HG03565 (cell line): ENCODE data around the gene CFI.
"Not testable (repeated sequence)": the region's sequence is repeated elsewhere in the genome, so short reads cannot be mapped to it uniquely, and the experiment has no call there.

Source experiments
- ATAC-seq: cut with Tn5 transposase; IDR thresholded peaks from one replicate; pipeline ENCODE4 v1.9.1; 2021; ENCODE audit warnings: mild to moderate bottlenecking, moderate library complexity; ENCODE audit not compliant: unreplicated experiment

The CFI gene

DNA sequence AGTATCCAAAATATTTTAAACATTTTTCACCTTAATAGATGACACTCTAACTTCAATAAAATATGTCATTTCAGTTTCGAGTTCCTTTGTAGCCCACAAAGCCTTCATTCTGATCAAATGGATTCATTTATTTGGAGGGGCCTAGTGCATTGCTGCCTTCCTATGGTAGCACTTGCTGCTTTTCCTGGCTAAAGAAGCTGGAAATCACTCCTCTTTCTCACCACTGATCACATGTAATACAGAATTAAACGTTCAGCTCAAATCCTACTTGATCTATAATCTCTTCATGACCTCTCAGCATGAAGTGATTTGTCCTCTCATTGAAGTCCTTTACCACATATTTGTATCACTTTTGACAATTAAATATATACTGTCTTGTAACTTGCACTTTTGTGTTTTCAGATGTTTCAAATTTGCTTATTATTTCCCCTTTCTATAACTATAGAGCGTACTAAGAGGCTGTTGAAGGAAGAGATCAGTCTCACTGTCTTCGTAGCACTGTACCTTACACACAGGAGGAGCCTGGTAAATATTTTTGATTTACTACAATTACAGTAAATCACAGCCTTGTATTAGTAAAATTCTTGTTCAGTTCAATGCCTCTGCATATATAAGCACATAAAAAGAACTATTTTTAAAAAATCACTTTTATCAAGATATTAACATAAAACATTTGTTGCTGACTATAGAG, 555 bp downstream of the CFI start:
- ATAC-seq: no peak

DNA sequence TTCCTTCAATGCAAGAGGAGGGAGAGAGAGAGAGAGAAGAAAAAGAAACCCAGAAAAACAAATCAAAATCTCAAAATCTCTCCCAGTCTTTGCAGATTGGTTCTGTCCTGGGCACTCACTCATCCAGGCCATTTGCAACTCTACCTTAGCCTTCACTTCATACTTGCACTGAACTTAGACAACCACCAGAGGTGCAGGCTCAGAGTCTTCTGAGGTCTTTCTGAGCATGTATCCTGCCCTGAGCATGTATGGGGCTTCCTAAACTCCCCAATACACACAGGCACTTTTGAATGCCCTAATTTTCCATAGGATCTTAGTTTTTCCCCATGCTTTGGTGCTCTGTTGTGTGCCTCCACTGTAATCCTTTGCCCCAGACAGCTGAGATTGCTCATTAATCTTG, 2.9 kb downstream of the CFI start:
- ATAC-seq: no peak

DNA sequence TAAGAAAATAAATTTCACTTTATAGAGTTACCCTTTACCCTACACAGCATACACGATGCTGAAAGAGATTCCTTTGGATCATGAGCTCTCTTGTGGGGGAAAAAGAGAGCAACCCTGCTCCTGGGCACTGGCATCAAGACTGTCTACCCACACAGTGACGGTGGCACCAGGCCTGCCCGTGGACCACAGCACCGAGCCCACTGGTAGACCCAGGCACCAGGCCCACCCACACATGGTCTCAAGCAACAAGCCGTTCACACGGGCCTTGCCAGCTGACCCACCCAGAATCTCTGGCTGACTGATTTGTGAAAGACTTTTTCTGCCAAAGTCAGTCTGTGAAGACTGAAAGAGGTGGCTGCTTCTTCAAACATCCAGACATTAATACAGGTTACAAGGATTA, 6.7 kb downstream of the CFI start:
- ATAC-seq: no peak

DNA sequence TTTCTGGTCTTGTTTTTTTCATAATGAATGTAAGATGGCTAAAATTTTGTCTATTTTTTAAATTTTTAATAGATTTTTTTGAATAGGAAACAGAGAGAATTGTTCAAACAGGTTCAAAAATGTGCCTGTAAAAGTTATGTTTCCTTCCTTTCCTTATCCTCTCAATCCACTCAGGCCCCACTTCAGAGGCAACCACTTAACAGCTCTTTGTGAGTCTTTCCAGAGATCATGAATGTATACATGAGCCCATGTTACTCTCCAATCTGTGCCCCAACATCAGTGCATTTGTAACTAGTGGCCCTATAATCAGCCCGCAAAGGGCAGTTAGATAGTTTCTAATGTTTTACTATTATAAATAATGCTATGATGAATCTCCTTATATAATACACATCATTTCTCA, 14.0 kb downstream of the CFI start:
- ATAC-seq: no peak

DNA sequence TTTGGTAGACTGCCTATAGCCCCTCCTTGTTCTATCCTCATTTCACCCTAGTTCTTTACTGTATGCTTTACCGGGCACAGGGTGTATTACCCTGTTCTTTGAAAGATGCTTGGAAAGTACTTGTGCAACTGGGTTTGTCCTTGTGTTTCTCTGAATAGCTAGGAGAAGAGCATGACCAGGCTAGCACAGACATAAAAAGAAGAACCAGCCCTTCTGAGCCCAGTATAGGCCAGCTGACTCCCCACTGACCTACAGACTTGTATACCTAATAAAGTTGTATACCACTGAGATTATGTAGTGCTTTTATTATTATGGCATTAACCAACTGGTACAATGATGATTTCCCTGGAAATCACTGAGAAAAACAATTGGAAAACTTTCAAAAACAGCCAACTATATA, 15.0 kb downstream of the CFI start:
- ATAC-seq: no peak

DNA sequence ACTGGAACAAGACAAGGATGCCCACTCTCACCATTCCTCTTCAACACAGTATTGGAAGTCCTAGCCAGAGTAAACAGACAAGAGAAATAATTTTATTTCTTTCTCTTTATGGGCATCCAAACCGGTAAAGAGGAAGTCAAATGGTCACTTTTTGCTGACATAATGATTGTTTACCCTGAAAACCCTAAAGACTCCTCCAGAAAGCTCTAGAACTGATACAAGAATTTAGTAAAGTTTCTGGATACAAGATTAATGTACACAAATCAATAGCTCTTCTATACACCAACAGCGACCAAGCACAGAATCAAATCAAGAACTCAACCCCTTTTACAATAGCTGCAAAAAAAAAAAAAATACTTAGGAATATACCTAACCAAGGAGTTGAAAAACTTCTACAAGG, 19.7 kb downstream of the CFI start:
- not testable (repeated sequence) for ATAC-seq

DNA sequence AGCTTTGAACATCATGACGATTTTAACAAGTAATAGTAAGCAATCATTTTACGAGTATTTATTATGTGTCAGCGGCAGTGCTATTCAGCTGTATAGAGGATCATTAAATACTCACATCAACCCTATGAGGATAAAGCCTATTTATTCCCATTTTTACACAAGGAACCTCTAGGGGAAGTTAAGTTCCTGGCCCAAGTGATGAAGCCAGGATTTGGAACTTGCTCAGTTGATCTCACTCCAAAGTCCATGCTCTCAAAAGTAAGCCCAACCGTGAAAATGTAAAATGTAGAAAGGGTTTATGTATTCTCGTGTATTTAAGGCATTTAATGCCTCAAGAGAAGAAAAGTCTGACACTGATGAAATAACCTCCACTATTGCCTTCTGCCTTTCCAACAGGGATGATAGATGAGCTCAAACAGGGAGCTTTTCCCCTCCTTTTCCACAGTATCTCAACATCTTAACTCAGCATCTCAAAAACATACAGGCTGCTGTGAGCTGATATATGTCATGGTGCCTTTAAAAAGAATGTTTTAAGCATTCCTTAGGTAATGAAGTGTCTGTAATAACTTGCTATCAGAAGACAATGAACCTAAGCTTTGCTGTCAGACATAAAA, 36.9 kb downstream of the CFI start:
- ATAC-seq: no peak

DNA sequence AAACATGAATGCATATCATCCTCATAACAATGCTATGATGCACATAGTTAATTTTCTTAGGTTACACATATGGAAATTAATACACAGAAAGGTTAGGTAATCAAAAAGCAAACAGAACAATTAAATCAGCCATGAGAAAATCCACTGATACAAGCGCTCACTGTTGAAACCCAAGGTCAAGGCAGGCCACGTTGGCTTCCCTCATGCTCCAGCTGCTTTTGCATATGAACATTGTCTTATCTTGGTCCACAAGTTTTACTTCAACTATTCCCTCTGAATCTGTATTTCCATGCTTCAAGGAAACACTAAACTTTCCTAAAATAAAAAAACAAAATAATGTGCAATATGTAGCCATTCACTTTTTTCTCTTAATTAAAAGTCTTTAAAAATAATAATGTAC, 37.4 kb downstream of the CFI start:
- ATAC-seq: no peak

DNA sequence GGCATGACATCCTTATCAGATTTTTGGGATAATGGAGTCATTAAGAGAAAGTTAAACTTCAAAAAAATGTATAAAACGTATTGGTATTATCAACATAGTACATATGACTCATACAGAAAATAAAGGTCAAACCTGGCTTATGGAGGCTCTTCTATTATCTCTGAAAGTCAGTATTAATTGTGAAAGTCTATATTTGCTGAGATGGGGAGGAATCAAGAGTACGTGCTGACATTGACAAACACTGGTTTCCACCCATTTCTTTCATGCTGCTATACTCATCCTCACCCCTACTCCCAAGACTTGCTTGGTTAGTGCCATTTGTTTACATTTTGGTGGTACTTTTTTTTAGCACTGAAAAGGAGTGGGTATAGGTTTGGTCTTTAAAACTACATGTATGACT, 41.1 kb downstream of the CFI start:
- no peak for ATAC-seq

DNA sequence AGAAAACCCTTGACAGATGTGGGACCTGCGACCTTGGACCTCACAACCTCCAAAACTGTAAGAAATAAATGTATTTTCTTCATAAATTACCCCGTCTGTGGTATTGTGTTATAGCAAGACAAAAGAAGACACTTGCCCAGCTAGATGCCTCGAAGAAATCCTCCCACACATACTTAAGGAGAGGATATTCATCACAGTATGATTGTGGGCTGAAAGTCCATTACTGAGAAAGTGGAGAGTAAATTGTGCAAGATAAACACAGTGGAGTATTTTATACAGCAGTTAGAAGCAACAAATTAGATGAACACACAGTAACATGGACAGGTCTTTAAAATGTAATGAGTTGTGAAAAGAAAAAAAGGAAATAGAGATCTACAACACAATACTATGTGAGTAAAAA, 46.1 kb downstream of the CFI start:
- ATAC-seq: no peak

DNA sequence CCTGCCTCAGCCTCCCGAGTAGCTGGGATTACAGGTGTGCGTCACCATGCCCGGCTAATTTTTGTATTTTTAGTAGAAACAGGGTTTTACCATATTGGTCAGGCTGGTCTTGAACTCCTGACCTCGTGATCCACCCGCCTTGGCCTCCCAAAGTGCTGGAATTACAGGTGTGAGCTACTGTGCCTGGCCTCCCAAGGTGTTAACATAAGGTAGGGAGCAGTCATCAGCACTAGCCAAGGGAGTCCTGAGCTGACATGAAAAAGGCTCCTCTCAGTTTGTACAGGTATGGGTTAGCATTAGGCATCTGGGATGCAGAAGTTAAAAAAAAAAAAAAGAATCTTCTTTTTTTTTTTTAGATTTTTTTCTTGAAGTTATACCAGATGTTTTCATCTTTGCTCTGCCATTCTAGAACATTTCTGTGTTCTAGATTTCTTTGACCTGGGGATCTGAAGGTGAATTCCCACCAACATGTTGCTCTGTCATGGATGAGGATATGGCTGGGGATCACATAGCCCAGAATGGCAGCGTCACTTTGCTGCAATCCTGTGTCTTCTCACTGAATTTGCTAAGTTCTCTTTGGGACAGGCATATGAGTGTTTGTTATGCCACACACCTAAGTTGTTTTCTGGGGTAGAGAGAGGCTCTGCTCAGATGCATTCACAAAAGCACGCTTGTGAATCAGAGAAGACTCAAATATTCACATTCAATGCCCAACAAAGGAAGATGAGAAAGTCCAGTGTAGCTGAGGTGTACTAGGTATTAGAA, 47.5 kb downstream of the CFI start:
- no peak for ATAC-seq

DNA sequence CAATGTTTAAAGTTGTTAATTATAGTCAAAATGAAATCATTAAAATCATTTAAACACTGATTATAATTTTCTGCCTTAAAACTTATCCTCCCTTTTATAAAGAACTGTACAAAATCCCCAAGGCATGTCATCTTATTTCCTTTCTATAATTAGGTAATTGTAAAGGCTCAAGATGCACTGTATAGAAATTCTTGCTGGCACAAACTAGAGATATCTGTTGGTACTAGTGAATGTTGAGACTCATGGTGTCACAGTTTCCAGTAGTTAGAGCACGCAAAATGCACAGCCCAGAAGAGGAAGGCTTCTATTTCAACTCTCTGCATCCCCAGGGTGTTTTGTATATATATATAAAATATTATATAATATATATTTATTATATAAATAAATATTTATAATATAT, 49.3 kb downstream of the CFI start:
- ATAC-seq: no peak

DNA sequence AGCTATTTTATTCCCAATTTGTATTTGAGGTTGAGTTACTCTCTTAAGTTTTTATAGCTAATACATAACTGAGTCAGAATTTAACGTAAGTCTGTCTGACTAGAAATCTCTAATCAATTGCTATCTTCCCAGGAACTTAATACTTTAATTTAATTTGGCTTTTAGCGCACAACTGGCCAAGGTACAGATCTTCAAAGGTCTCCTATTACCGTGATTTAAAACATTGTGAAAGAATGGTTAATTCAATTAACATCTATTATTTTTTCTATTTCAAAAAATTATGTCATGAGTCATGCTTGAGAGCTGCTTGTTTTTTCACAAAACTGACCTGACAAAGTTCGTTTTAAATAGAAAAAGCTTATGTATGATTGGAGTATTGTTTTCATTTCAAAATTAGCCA, 49.9 kb downstream of the CFI start:
- ATAC-seq: no peak

DNA sequence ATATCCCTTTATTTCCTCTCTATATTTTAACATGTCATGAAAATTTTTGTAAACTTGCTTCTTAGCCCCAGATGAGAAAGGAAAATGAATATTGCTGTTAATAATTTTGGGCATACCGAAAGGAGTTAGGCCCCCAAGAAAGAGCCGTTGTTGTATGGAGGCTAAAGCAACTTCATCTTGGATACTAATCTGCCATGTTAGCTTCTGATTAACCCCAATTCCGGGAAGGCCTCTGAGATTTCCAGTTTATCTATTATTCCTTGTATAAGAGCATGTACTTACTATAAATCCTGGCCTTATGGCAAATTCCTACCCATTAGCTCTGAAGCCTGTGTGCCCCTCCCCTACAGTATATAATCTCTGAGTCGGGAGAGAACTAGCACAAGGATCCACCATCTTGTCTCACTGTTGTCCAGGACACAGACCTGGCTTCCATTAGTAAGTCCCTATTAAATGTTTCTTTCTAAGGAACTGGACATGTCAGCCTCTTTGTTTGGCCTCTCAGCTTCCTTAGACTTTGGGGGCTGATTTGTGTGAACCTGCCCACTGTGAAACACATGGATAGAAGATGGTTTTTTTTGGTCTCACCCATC, 51.1 kb downstream of the CFI start:
- no peak for ATAC-seq

DNA sequence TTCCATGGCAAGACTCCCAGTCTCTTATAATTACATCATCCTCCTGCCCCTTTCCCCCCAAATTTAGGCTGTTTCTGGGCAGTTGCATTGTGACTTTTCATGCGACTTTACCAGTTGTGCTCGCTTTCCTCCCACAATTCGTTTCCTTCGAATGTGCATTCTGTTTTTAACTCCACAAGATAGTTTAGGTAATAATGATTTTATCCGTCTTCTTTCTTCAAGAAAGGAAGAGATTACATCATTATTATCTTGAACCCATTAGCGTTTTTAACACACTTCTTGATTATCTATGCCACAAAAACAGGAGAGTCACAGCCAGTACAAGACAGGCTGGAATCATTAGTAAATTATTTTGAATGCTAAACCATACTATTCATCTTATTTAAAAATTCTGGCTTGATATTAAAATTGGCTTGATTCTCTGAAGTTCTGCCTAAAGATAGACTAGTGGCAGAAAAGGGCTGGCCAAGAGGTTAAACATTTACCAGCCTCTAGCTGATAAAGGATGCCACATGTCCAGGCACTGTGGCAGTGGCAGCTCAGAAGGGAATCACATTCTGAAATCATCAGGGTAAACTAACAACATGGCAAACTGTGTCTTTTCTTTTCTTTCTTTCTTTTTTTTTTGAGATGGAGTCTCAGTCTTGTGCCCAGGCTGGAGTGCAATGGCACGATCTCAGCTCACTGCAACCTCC, 52.3 kb downstream of the CFI start:
- no peak for ATAC-seq

DNA sequence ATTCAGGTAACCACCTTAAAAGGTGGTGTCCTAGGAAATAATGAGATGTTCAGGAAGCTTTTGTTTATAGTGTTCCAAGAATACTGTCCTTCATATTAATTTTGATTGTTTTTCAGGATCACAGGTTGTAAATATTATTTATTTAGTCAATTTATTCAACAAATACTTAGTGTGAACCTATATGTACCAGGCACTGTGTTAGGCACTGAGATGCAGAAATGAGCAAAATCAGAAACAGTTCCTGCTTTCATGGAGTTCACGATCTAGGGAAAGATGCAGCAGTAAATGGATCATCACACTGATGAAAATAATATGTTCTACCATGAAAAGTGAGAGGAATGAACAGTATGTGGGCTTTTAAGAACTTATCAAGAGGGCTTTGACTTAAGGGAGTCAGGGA, 53.7 kb downstream of the CFI start:
- no peak for ATAC-seq

DNA sequence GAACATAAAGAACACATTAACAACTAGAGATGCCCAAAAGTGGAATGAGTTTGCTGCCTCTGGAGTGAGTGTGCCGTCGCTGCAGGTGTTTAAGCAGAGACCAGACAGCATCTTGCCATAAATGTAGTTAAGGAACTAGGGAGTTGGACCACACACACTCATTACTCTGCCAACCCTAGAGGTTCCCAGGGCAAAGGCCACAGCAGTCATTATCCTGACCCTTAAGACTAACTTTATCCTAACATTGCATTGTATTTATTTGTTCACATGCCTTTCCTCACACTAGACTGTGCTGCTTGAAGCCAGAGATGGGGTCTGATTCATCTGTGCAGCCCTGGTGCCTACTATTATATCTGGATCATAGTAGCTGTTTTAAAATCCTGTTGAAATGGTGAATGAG, 55.1 kb downstream of the CFI start:
- ATAC-seq: no peak

DNA sequence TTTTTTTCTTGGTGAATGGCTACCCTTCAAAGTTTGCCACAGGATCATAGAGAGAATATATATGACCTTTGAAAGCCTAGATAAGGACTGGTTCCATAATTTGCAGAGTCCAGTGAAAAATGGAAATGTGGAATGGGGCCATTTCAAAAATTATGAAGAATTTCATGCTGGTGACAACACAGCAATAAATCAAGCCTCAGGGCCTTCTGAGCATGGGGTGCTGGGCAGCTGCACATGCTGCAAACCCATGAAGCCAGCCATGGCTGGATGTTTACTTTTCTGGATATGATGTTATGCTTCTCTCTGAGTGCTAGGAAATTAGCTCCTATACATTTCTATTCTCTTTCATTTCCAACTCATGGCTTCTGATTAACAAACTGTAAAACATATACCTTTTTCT, 56.0 kb downstream of the CFI start:
- ATAC-seq: no peak

DNA sequence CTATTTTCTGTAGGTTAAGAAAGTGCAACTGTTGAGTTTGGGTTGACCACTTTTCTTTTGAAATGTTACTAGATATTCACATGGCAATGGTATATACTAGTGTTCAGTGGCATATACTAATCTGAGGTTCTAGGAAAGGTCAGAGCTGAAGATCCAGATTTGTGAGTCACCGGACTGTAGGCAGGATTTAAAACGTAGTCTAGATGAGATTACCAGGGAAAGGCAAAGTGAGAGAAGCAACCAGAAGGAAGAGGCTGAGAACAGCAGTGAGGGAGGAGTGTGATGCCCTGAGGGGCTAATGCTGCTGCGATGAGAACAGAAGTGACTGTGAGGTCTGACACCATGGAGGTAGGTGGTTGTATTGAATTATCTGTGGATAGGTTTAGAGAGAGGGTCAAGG, 62.3 kb downstream of the CFI start:
- no peak for ATAC-seq

DNA sequence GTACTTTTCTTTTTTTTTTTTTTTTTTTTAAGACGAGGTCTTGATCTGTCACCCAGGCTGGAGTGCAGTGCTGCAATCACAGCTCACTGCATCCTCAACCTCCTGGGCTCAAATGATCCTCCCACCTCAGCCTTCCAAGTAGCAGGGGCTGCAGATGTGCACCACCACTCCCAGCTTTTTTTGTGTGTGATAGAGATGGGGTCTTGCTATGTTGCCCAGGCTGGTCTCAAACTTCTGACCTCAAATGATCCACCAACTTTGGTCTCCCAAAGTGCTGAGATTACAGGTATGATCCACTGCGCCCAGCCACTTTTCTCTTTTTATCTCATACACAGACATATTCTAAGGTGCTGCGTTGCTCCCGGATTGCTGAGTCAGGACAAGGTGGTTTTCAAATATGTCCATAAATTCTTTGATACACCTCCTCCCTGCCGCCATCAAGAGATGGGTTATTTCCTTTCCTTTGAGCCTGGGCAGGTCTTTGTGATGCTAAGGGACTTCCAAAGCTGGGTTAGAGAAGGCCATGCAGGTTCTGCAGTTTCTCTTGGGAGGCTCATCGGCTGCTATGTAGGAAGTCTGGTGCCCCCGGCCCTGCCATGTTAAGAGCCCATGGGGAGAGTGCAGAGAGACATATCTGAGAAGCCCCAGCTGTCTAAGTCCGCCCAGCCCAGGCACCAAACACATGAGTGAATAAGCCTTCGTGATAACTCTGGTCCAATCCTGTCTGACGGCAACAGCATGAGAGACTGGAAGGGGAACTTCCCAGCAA, 63.5 kb downstream of the CFI start:
- no peak for ATAC-seq
